Activated CD4-positive, alpha-beta T cell treated with anti-CD3 and anti-CD28 coated beads for 36 hours (primary cell): Measurements from ENCODE around the gene ATOH8. TPM values are rescaled to one million over a fixed set of nuclear protein-coding genes. Genes with fewer than 3 reads are reported as not detected.

Experiments
- ATAC-seq: fragments of 200-7000 bp; cut with Tn5 transposase; one replicate; pipeline ENCODE4 v1.10.0; 2021; ENCODE audit warnings: mild to moderate bottlenecking, moderate library complexity
- CTCF ChIA-PET: fragments of 350-600 bp; sonication (Branson Sonifier 250); formaldehyde crosslinking; loops from one replicate; lab custom pipeline; 2021; ENCODE audit warnings: antibody characterized with exemption; lab: Charles Lee
- POLR2A ChIA-PET: fragments of 350-600 bp; sonication (Branson Sonifier 250); formaldehyde crosslinking; loops from one replicate; lab custom pipeline; 2021; ENCODE audit warnings: antibody characterized with exemption, inconsistent platforms; lab: Charles Lee
- DNase-seq: peaks from one replicate; pipeline ENCODE4 v3.0.0-alpha.2; 2020
- H3K27ac Mint-ChIP-seq: one replicate; pipeline ENCODE4 v1.8.0; 2021; ENCODE audit warnings: mixed read lengths
- H3K27me3 Mint-ChIP-seq: one replicate; pipeline ENCODE4 v1.8.0; 2021; ENCODE audit warnings: mixed read lengths
- H3K36me3 Mint-ChIP-seq: one replicate; pipeline ENCODE4 v1.8.0; 2021; ENCODE audit warnings: low read depth, mixed read lengths
- H3K4me1 Mint-ChIP-seq: one replicate; pipeline ENCODE4 v1.8.0; 2021; ENCODE audit warnings: mixed read lengths
- H3K4me3 Mint-ChIP-seq: one replicate; pipeline ENCODE4 v1.8.0; 2021; ENCODE audit warnings: mild to moderate bottlenecking, moderate library complexity, mixed read lengths
- H3K9me3 Mint-ChIP-seq: one replicate; pipeline ENCODE4 v1.8.0; 2021; ENCODE audit warnings: low read depth, mixed read lengths
- intact Hi-C, 2 experiments: fragments of 100-400 bp; cut with DNase I in 1 of 2; cut with micrococcal nuclease in 1 of 2; formaldehyde crosslinking; loops; one replicate each; pipeline versions ENCODE4 v1.14.2 to v1.15.1; 2022 to 2024; cut with DNase I, micrococcal nuclease
- total RNA-seq, 2 experiments: library from RNA; stranded (reverse); gene quantifications; one replicate each; pipeline ENCODE4 v1.2.3, GENCODE V29; 2021

The ATOH8 gene
- total RNA-seq, 2 experiments from 2014 or later: not detected

DNA sequence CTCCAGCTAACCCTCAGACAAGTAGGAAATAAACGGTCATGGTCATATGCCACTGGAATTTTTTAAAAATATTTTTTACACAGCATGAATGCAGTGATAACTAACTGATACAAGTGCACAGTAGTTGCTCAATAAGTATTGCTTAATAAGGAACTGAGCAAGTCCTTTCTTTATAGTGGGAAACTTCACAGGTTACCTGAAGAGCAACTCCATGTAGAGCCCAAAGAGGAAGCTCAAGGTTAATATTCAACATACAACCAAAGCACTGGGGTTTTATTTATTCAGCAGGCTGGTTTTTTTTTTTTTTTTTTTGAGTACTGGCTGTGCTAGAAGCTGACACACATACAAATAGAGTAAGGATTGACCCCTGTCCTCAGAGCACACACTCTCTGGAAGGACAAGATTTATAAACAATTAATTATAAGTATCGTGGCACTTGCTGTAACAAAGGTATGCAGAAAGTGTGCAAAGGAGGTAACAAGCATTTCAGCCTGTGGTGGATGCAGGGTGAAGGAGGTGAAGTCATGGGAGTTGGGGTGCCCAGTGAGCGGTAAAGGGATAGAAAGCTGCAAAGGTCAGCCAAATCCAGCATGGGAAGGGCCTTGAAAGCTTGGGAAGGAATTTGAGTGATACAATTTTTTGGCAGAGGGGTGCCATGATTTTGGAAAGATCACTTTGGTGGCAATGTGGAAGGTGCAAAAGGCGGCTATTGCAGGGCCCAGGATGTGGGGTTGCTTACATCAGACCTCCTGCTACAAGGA, 52.7 kb downstream of the ATOH8 start:
- Mint-ChIP-seq H3K27me3 (no peaks in the 10 kb centered on the region), H3K4me1 (peaks cover 8% of the 10 kb centered on the region), H3K36me3 (no peaks in the 10 kb centered on the region), H3K4me3 (no peak overlapping the region), H3K27ac (no peak overlapping the region), H3K9me3 (no peaks in the 10 kb centered on the region)
- DNase-seq: no peak
- ChIA-PET CTCF (interaction anchor here (0.5 to 1.7 kb wide), 7 partner anchors 51 to 348 kb away, joined by 3 to 6 read pairs (median 3); partner anchors contain the start of gene ATOH8), POLR2A (no interaction called here)
- intact Hi-C loops: no loop called here
- no peak for ATAC-seq

DNA sequence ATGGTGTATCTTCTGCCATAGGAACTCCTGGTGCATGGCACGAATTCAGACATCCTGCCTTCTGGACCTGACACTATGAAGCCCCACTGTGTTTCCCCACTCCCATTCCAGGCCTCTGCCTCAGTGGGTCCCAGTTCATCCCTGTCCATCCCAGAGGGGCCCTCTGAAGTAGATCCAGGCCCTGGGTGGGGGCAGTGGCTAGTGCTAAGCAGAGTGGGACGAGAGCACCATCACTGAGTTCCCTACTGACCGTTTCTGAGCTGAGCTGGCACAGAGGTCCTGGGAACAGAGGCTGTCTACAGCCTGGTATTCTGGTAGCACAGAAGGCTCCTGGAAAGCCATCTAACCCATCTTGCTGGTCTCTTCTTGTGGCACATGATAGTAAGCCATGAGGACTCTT, 54.0 kb downstream of the ATOH8 start:
- POLR2A ChIA-PET: no interaction called here
- Mint-ChIP-seq H3K4me1 (peaks cover 8% of the 10 kb centered on the region), H3K27ac (no peak overlapping the region), H3K27me3 (no peaks in the 10 kb centered on the region), H3K9me3 (no peaks in the 10 kb centered on the region), H3K36me3 (no peaks in the 10 kb centered on the region), H3K4me3 (no peak overlapping the region)
- CTCF ChIA-PET: interaction anchor here (0.6 kb wide), 1 partner anchor 32 kb away, joined by 3 read pairs; no protein-coding TSS in a partner anchor
- no peak for ATAC-seq
- no peak for DNase-seq
- intact Hi-C loops: no loop called here

DNA sequence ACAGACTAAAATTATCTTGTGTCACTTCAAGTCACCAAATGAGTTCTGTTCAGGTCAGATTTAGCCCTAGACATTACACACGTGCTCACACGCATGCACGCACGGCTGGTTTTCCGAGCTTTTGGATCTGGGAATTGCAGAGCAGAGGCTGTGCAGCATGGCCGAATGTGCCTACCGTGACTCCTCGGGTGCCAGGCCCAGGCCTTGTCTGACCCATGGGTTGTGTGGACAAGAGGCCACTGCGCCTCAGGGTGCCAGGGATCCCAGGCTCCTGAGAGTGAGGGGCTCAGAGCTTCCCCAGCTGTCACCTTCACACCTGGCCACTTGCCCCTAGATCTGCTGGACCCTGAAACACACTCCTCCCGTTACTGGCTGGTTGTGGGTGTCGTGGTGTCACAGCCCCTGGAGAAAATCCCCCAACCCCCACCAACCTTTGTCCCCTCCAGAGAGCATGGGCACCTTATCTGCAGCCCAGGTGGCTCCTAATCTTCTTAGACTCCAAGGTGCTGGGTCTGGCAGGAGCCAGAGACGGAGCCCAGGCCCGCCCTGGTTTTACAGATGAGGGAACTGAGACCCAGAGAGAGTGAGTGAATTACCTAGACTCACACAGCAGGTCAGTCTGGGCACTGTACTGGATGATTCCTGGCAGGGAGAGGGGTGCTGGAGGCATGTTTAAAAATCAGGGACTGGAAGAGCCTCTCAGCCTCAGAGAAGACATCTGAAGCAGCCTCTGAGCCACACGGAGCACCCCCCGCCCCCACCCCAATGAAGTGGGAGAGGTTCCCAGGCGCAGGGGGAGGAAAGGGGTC, 56.8 kb downstream of the ATOH8 start:
- H3K4me3 Mint-ChIP-seq: no peak overlapping the region
- H3K27ac Mint-ChIP-seq: no peak overlapping the region
- ATAC-seq (no peak), DNase-seq (no peak)
- no peaks in the 10 kb centered on the region for H3K4me1 Mint-ChIP-seq
- POLR2A ChIA-PET: no interaction called here
- CTCF ChIA-PET: interaction anchor here (1.3 to 5.3 kb wide), 5 partner anchors 59 to 173 kb away, joined by 4 to 72 read pairs (median 5); partner anchors contain the start of gene ATOH8
- H3K27me3 Mint-ChIP-seq: peaks cover 3% of the 10 kb centered on the region
- H3K9me3 Mint-ChIP-seq: no peaks in the 10 kb centered on the region
- no peaks in the 10 kb centered on the region for H3K36me3 Mint-ChIP-seq
- intact Hi-C loops: loop anchor here in 1 of 2 experiments (5.0 kb wide), 1 partner anchor 133 kb away; no protein-coding TSS in a partner anchor

DNA sequence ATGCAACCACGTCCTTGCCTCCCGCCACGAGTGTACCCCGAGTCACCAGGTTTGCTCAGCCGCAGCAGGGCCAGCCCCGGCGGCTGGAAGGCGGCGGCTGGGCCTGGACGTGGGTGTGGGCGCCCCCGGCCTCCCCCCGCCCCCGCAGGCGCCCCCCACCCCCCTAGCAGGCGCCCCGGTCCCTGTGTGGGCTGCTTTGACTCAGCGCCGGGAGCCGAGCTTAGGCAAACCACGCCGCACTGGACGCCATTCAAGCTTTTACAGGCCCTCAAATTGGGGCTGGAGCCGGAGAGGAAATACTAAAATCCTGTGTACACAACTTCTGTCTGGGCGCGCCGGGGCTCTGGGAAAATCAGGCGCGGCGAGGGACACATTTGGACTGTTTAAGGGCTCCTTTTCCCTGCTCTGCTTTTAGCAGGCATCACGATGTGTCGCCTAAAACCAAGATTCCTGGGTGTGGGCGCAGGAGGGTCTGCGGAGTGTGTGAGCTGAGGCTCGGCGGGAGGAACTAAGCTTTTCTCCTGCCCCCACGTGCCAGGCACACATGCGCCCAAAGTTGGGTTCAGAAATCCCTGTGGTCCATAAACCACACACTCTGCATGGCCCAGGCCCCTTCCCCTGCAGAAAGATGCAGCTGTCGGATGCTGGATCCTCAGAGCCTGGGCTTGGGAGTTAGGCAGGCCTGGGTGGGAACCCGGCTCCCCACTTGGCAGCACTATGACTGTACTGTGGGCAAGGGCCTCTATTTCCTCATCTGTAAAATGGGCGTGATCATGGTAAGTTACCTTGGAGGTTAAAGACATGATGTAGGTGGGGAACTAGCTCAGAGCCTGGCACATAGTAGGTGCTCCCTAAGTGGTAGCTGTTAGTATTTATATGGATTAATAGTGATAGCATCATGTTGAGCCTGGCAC, 57.6 kb downstream of the ATOH8 start:
- no peak for ATAC-seq
- Mint-ChIP-seq H3K4me3 (no peak overlapping the region), H3K9me3 (no peaks in the 10 kb centered on the region), H3K4me1 (no peaks in the 10 kb centered on the region), H3K27ac (no peak overlapping the region), H3K27me3 (peaks cover 3% of the 10 kb centered on the region), H3K36me3 (no peaks in the 10 kb centered on the region)
- no peak for DNase-seq
- intact Hi-C loops: loop anchor here in 1 of 2 experiments (5.0 kb wide), 1 partner anchor 134 kb away; no protein-coding TSS in a partner anchor
- ChIA-PET POLR2A (no interaction called here), CTCF (interaction anchor here (0.6 to 5.3 kb wide), 11 partner anchors 11 to 985 kb away, joined by 3 to 72 read pairs (median 4); partner anchors contain the start of gene ATOH8)

DNA sequence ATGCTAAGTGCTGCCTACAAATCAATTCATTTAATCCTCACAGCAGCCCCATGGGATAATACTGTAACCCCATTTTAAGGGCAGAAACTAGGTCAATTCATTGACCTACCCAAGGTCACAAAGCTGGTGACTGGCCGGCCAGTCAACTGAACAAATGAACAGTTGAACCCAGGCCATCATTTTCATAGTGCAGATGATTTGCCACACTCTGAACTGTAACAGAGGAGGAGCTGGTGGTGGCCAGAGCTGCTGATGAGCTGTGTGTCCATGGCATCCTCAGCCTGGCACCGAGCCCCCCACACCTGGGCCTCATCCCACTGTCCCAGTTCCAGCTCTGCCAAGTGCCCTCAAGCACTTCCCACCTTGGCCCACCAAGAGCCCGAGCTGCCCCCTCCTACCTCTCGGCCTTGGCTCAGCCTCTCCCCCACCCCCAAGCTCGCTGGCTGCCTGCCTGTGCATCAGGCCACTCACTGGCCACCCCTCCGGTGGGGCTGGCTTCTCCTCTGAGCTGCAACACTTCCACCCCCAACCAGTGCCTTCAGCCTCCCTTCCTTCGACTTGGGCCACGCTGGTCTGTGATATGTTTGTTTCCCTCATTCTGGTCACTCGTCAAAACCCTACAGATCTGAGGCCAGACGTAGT, 58.4 kb downstream of the ATOH8 start:
- CTCF ChIA-PET: interaction anchor here (0.6 to 5.3 kb wide), 13 partner anchors 10 to 985 kb away, joined by 3 to 72 read pairs (median 4); partner anchors contain the start of gene ATOH8

DNA sequence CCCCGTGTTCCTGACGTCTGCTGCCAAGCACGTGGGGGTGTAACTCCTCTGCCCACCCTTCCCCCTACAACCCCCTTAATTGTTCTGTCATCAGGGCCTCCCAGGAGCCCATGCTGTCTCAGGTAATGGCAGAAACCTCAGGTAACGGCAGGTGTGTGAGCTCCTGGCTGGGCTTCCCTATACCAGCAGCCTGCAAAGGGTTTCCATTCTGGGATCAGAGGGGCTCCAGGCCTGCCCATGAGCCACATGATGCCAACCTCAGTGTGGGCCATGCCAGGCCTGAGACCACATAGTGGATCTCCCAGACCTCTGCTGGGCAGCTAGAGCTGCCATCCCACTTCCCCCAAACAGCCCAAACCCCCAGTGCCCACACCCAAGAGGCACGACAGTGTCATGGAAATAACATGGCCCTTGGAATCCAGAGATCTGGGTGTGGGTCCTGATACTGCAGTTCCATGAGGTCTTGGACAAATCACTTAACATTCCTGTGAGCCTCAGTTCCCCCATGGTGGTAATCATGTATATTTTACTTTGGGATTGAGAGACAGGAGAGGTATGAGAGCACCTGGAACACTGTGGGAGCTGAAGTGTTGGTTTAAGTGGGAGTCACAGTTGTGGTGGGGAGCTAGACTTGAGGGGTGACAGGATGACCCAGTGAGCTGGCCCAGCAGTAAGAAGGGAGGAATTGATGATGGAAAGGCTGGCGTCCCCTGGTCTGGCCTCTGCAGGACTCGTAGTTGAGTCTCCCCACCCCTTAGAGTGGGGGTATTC, 59.6 kb downstream of the ATOH8 start:
- no peaks in the 10 kb centered on the region for H3K9me3 Mint-ChIP-seq

More for the DNA sequence above, 58.4 kb downstream of the ATOH8 start:
- H3K27ac Mint-ChIP-seq: no peak overlapping the region
- peaks cover 3% of the 10 kb centered on the region for H3K27me3 Mint-ChIP-seq
- H3K4me1 Mint-ChIP-seq: no peaks in the 10 kb centered on the region
- POLR2A ChIA-PET: no interaction called here
- H3K36me3 Mint-ChIP-seq: no peaks in the 10 kb centered on the region
- intact Hi-C loops: loop anchor here in 1 of 2 experiments (5.0 kb wide), 1 partner anchor 135 kb away; no protein-coding TSS in a partner anchor
- ATAC-seq (no peak), DNase-seq (no peak)
- H3K9me3 Mint-ChIP-seq: no peaks in the 10 kb centered on the region
- no peak overlapping the region for H3K4me3 Mint-ChIP-seq

DNA sequence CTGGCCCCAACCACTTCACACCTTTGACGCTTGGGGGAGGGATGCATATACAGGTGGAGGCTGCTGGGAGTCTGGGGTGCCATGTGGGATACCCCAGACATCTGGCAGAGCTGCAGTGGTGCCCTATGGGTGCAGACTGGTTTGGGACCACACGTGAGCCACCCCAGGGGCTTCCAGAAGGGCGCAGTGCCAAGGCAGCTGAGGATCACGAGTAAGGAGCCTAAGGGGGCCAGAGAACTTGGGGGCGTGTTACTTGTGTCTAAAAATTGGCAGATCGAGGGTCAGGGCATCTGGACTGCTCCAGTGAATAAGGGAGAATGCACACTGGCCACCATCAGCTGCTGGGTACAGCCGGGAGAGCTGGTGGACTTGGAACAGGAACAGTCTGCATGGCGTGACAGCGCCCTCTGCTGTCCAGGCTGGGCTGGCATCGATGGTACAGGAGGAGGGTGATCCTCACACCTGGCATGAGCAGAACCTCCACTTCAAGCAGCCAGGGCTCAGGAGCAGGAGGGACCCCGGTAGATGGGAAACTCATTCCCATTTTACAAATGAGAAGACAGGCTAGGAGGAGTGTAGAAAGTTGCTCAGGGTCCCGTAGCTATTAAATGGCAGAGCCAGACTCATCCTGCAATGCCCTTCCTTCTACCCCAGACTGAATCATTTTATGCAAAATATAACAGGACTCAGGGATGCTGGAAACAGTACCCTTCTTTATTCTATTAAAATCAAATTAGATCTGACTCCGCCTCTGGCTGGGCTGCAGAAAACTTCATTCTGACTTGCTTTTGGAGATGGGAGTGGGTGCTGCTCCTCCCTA, 60.4 kb downstream of the ATOH8 start:
- ATAC-seq (peak; percentile 97), DNase-seq (peak; percentile 92)
- ChIA-PET POLR2A (no interaction called here), CTCF (interaction anchor here (0.6 to 5.3 kb wide), 40 partner anchors 8 to 654 kb away, joined by 3 to 72 read pairs (median 4); partner anchors contain the start of gene ATOH8)
- Mint-ChIP-seq H3K4me1 (no peaks in the 10 kb centered on the region), H3K36me3 (no peaks in the 10 kb centered on the region), H3K4me3 (no peak overlapping the region), H3K9me3 (no peaks in the 10 kb centered on the region), H3K27ac (no peak overlapping the region), H3K27me3 (peaks cover 3% of the 10 kb centered on the region)
- intact Hi-C loops: loop anchor here (1.0 to 5.0 kb wide), 5 partner anchors 64 to 177 kb away; no protein-coding TSS in a partner anchor

More for the DNA sequence above, 59.6 kb downstream of the ATOH8 start:
- ATAC-seq: no peak
- intact Hi-C loops: loop anchor here in 1 of 2 experiments (5.0 kb wide), 1 partner anchor 136 kb away; no protein-coding TSS in a partner anchor
- Mint-ChIP-seq H3K36me3 (no peaks in the 10 kb centered on the region), H3K27me3 (peaks cover 3% of the 10 kb centered on the region), H3K4me3 (no peak overlapping the region), H3K4me1 (no peaks in the 10 kb centered on the region), H3K27ac (no peak overlapping the region)
- POLR2A ChIA-PET: no interaction called here
- DNase-seq: no peak
- CTCF ChIA-PET: interaction anchor here (0.6 to 5.3 kb wide), 36 partner anchors 9 to 655 kb away, joined by 3 to 72 read pairs (median 4); partner anchors contain the start of gene ATOH8

DNA sequence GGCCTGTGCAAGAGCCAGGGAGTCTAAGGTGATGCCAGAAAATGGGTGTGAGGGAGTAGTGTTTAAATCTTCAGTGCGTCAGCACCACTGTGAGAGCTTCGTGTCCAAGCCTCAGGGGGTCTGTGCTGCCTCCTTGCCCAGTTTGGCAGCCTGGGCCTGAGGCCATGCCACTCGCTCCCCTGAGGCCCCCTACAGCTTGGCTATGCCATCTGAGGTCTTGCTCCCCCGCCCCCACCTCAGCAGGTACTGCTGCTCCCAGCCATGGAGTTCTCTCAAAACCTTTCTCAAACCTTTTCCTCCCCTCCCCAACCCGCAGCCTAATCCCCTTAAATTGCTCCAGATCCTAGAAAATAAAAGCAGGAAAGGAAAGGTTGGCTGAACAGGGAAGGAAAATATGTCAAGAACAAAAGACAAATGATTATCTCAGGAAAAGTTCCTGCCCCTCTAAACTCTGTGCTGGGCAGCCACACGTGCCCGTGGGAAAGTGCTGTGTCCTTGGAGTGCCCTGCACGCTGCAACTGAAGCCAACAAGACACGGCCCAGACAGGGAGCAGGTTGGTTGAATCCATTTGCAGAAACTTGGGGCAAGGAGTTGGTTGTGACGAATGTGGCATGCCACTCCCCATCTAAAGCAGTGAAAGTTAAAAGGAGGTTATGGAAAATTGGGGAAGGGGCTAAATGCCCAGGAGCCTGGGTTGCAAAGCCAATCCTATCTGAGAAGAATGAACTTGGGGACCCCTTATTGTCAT, 61.2 kb downstream of the ATOH8 start:
- CTCF ChIA-PET: interaction anchor here (0.7 to 5.3 kb wide), 30 partner anchors 7 to 653 kb away, joined by 3 to 72 read pairs (median 4); partner anchors contain the start of gene ATOH8
- Mint-ChIP-seq H3K27ac (no peak overlapping the region), H3K9me3 (no peaks in the 10 kb centered on the region), H3K36me3 (no peaks in the 10 kb centered on the region), H3K4me3 (no peak overlapping the region), H3K4me1 (no peaks in the 10 kb centered on the region), H3K27me3 (peaks cover 3% of the 10 kb centered on the region)
- no peak for ATAC-seq
- POLR2A ChIA-PET: no interaction called here
- no peak for DNase-seq
- intact Hi-C loops: loop anchor here (1.0 to 5.0 kb wide), 5 partner anchors 65 to 178 kb away; no protein-coding TSS in a partner anchor
